HepG2 (cell line): ENCODE measurements around the gene FMN2. TPM values are rescaled to one million over a fixed set of nuclear protein-coding genes. Genes with fewer than 3 reads are reported as not detected.

Source experiments
- ATF7 ChIP-seq, 2 experiments: fragments of 450-650 bp in 1 of 2; sonication (generic) in 1 of 2; formaldehyde crosslinking in 1 of 2; IDR thresholded peaks; 2 replicates each; pipeline versions ENCODE4 v1.4.0 to v1.6.1; 2016 to 2020; ENCODE audit warnings: antibody characterized with exemption in 1 of 2, mild to moderate bottlenecking in 1 of 2, missing genetic modification reagents in 1 of 2
- BORCS8-MEF2B ChIP-seq: sonication (generic); formaldehyde crosslinking; IDR thresholded peaks from 2 replicates; pipeline ENCODE4 v1.8.0; 2022; ENCODE audit warnings: mild to moderate bottlenecking, missing genetic modification reagents
- HMG20B ChIP-seq: conservative IDR thresholded peaks from 2 replicates; pipeline ENCODE4 v1.6.1; 2016; ENCODE audit warnings: missing genetic modification reagents, missing compliant biosample characterization
- NBN ChIP-seq: fragments of 450-650 bp; conservative IDR thresholded peaks from 2 replicates; pipeline ENCODE4 v1.6.1; 2017
- SNAPC2 ChIP-seq: sonication (generic); formaldehyde crosslinking; IDR thresholded peaks from 2 replicates; pipeline ENCODE4 v1.8.1; 2022; ENCODE audit warnings: mild to moderate bottlenecking, missing genetic modification reagents
- ZFAT ChIP-seq: sonication (generic); formaldehyde crosslinking; conservative IDR thresholded peaks from 2 replicates; pipeline ENCODE4 v1.8.1; 2023; ENCODE audit warnings: missing genetic modification reagents, inconsistent platforms
- ZFP90 ChIP-seq: sonication (generic); formaldehyde crosslinking; IDR thresholded peaks from 2 replicates; pipeline ENCODE4 v1.8.0; 2022; ENCODE audit warnings: missing genetic modification reagents, mild to moderate bottlenecking, inconsistent platforms, borderline replicate concordance
- ZFY ChIP-seq: sonication (generic); formaldehyde crosslinking; IDR thresholded peaks from 2 replicates; pipeline ENCODE4 v1.4.0; 2020; ENCODE audit warnings: missing genetic modification reagents
- ZNF234 ChIP-seq: sonication (generic); formaldehyde crosslinking; conservative IDR thresholded peaks from 2 replicates; pipeline ENCODE4 v1.5.1; 2020; ENCODE audit warnings: mild to moderate bottlenecking, missing genetic modification reagents
- ZNF644 ChIP-seq: IDR thresholded peaks from 2 replicates; pipeline ENCODE4 v1.6.1; 2016; ENCODE audit warnings: low read depth
- ZNF674 ChIP-seq: sonication (generic); formaldehyde crosslinking; IDR thresholded peaks from 2 replicates; pipeline ENCODE4 v1.5.0; 2020; ENCODE audit warnings: low read depth, mild to moderate bottlenecking, missing genetic modification reagents
- polyA plus RNA-seq, 8 experiments: library from polyadenylated mRNA; depleted of rRNA in 3 of 8; stranded (reverse) in 7 of 8; unstranded in 1 of 8; fragments of >200 nt; fragmentation: Illumina TruSeq in 4 of 8; extraction: Trizol in 4 of 8; gene quantifications; 2 replicates each; pipeline versions ENCODE4 v1.2.1 to v1.2.3, GENCODE V29; 2011 to 2016; ENCODE audit warnings: low read depth in 4 of 8, missing spikeins in 1 of 8, mixed read lengths in 1 of 8; ENCODE audit not compliant: insufficient read depth in 1 of 8
- total RNA-seq, 5 experiments: library from RNA; depleted of rRNA; stranded (reverse); fragments of >200 nt; fragmentation: Illumina TruSeq; extraction: Trizol; gene quantifications; 2 replicates each; pipeline ENCODE4 v1.2.3, GENCODE V29; 2016; ENCODE audit warnings: low read depth in 1 of 5
- TF ChIP-seq, protein P1 (sequence below): sonication (generic); formaldehyde crosslinking; IDR thresholded peaks from 2 replicates; pipeline ENCODE4 v1.5.0; 2020; ENCODE audit warnings: missing genetic modification reagents
- TF ChIP-seq, protein P2 (sequence below): IDR thresholded peaks from 2 replicates; pipeline ENCODE4 v1.6.1; 2016; ENCODE audit warnings: control low read depth
- TF ChIP-seq, protein P3 (sequence below): sonication (generic); formaldehyde crosslinking; IDR thresholded peaks from 2 replicates; pipeline ENCODE4 v1.8.0; 2022; ENCODE audit warnings: mild to moderate bottlenecking, missing genetic modification reagents, borderline replicate concordance

FMN2 gene
- total and polyA plus RNA-seq, 2 of the 13 experiments (the other 11 are each of a cell fraction or from before 2014, with no cell fraction given) = not detected

DNA sequence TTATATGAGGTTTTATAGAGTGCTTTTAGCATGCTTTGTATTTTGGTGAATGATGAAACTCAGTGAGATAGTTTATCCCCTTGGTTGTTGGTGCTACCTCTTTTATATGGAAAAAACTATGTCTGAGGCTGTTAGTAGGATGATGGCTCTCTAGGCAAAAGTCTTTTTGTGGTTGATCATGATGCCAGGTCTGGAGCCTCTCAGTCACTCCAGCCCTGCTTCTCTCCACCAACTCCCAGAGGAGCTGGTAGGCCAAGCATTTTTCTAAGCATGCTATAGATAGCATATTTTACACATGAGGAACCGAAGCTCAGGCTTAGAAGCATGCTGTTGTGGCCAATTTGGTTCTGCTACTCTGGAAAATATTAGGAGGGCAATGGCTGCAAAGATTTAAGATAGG, 82.2 kb downstream of the FMN2 start (continued):
- TF ChIP-seq, protein P1, sequence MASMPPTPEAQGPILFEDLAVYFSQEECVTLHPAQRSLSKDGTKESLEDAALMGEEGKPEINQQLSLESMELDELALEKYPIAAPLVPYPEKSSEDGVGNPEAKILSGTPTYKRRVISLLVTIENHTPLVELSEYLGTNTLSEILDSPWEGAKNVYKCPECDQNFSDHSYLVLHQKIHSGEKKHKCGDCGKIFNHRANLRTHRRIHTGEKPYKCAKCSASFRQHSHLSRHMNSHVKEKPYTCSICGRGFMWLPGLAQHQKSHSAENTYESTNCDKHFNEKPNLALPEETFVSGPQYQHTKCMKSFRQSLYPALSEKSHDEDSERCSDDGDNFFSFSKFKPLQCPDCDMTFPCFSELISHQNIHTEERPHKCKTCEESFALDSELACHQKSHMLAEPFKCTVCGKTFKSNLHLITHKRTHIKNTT (CRISPR knock-in tag) = no peak
- no peak for TF ChIP-seq ZFY (CRISPR knock-in tag)
- TF ChIP-seq, protein P2, sequence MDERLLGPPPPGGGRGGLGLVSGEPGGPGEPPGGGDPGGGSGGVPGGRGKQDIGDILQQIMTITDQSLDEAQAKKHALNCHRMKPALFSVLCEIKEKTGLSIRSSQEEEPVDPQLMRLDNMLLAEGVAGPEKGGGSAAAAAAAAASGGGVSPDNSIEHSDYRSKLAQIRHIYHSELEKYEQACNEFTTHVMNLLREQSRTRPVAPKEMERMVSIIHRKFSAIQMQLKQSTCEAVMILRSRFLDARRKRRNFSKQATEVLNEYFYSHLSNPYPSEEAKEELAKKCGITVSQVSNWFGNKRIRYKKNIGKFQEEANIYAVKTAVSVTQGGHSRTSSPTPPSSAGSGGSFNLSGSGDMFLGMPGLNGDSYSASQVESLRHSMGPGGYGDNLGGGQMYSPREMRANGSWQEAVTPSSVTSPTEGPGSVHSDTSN (CRISPR knock-in tag) = no peak
- no peak for TF ChIP-seq ZFP90 (CRISPR knock-in tag)
- TF ChIP-seq HMG20B (CRISPR knock-in tag) = no peak
- no peak for TF ChIP-seq NBN
- TF ChIP-seq ZNF644 (CRISPR knock-in tag) = no peak
- TF ChIP-seq SNAPC2 (CRISPR knock-in tag) = no peak
- TF ChIP-seq ZNF234 (CRISPR knock-in tag) = no peak
- TF ChIP-seq ATF7 (IDR thresholded peaks at IDR 0.05) = no peak
- TF ChIP-seq ATF7 (CRISPR knock-in tag; IDR thresholded peaks at IDR 0.05) = no peak
- no peak for TF ChIP-seq ZFAT (CRISPR knock-in tag)
- TF ChIP-seq BORCS8-MEF2B = no peak
- TF ChIP-seq, protein P3, sequence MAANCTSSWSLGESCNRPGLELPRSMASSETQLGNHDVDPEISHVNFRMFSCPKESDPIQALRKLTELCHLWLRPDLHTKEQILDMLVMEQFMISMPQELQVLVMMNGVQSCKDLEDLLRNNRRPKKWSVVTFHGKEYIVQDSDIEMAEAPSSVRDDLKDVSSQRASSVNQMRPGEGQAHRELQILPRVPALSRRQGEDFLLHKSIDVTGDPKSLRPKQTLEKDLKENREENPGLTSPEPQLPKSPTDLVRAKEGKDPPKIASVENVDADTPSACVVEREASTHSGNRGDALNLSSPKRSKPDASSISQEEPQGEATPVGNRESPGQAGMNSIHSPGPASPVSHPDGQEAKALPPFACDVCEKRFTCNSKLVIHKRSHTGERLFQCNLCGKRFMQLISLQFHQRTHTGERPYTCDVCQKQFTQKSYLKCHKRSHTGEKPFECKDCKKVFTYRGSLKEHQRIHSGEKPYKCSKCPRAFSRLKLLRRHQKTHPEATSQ = no peak
- no peak for TF ChIP-seq ZNF674 (CRISPR knock-in tag)
